IMR-90 (cell line): ENCODE results near the gene SUN5. TPM values are rescaled to one million over a fixed set of nuclear protein-coding genes. Genes with fewer than 3 reads are reported as not detected.

Source experiments
- ATAC-seq: fragments of 200-7000 bp; cut with Tn5 transposase; 2 replicates; pipeline ENCODE4 v1.9.1; 2020; ENCODE audit warnings: low read depth, mild to moderate bottlenecking, moderate library complexity
- BruUV-seq: library from RNA; stranded (reverse); fragments of 400-500 nt; replicated peaks from 2 replicates; lab custom pipeline; 2021; lab: Mats Ljungman, UMichigan
- CTCF ChIA-PET: fragments of 300-600 bp; formaldehyde crosslinking; extraction: SDS; loops from one replicate; lab custom pipeline; 2021; ENCODE audit warnings: antibody characterized with exemption; lab: Yijun Ruan, JAX
- POLR2A ChIA-PET: fragments of 300-600 bp; sonication (Branson Sonifier 250); formaldehyde crosslinking; loops from one replicate; lab custom pipeline; 2022; ENCODE audit warnings: antibody characterized with exemption; ENCODE audit not compliant: unreplicated experiment; lab: Charles Lee
- DNase-seq: peaks from one replicate; pipeline ENCODE4 v3.0.0; 2013
- H2AFZ ChIP-seq: replicated peaks from 2 replicates; pipeline ENCODE3; 2013; ENCODE audit warnings: low read length, mild to moderate bottlenecking; ENCODE audit not compliant: poor library complexity
- H2AK5ac ChIP-seq: 2 replicates; pipeline ENCODE4 v1.6.1; 2013; ENCODE audit warnings: low read depth, low read length, inconsistent platforms
- H2AK9ac ChIP-seq: replicated peaks from 2 replicates; pipeline ENCODE3; 2013; ENCODE audit warnings: mild to moderate bottlenecking, low read depth, low read length, moderate library complexity; ENCODE audit not compliant: poor library complexity
- H2BK120ac ChIP-seq: 2 replicates; pipeline ENCODE4 v1.6.1; 2013; ENCODE audit warnings: low read depth, low read length, inconsistent platforms
- H2BK15ac ChIP-seq: 3 replicates; pipeline ENCODE4 v1.6.1; 2013; ENCODE audit warnings: low read depth, low read length, inconsistent platforms
- H2BK20ac ChIP-seq: 2 replicates; pipeline ENCODE4 v1.6.1; 2013; ENCODE audit warnings: low read depth, mild to moderate bottlenecking, inconsistent platforms, low read length, moderate library complexity
- H2BK5ac ChIP-seq: 2 replicates; pipeline ENCODE4 v1.6.1; 2013; ENCODE audit warnings: mild to moderate bottlenecking, low read depth, low read length, inconsistent platforms; ENCODE audit not compliant: poor library complexity, severe bottlenecking
- H3K14ac ChIP-seq: replicated peaks from 2 replicates; pipeline ENCODE4 v1.6.1; 2013; ENCODE audit warnings: low read depth, low read length, inconsistent platforms
- H3K18ac ChIP-seq: 2 replicates; pipeline ENCODE4 v1.6.1; 2013; ENCODE audit warnings: low read depth, low read length, control low read depth
- H3K23ac ChIP-seq: 2 replicates; pipeline ENCODE4 v1.6.1; 2013; ENCODE audit warnings: low read depth, low read length, inconsistent platforms
- H3K27ac ChIP-seq: 2 replicates; pipeline ENCODE4 v1.5.1; 2013; ENCODE audit warnings: mild to moderate bottlenecking, control low read depth, low read length; ENCODE audit not compliant: insufficient read depth
- H3K27me3 ChIP-seq: 2 replicates; pipeline ENCODE4 v1.6.1; 2013; ENCODE audit warnings: low read length; ENCODE audit not compliant: control insufficient read depth, insufficient read depth
- H3K36me3 ChIP-seq: 2 replicates; pipeline ENCODE4 v1.6.1; 2013; ENCODE audit warnings: low read length, mixed read lengths; ENCODE audit not compliant: control insufficient read depth, insufficient read depth
- H3K4ac ChIP-seq: 2 replicates; pipeline ENCODE4 v1.6.1; 2013; ENCODE audit warnings: low read depth, low read length, inconsistent platforms
- H3K4me1 ChIP-seq: 2 replicates; pipeline ENCODE4 v1.6.1; 2013; ENCODE audit warnings: low read length, mixed read lengths; ENCODE audit not compliant: control insufficient read depth, insufficient read depth
- H3K4me2 ChIP-seq: 2 replicates; pipeline ENCODE4 v1.6.1; 2013; ENCODE audit warnings: low read depth, mild to moderate bottlenecking, control low read depth, low read length, moderate library complexity
- H3K4me3 ChIP-seq: 2 replicates; pipeline ENCODE4 v1.5.1; 2013; ENCODE audit warnings: low read depth, mild to moderate bottlenecking, control low read depth, low read length, moderate library complexity; ENCODE audit not compliant: insufficient read depth
- H3K56ac ChIP-seq: 2 replicates; pipeline ENCODE4 v1.6.1; 2013; ENCODE audit warnings: low read length, inconsistent platforms; ENCODE audit not compliant: insufficient read depth; ENCODE audit errors: extremely low read depth
- H3K79me1 ChIP-seq, 2 experiments: 2 replicates each; pipeline ENCODE4 v1.6.1; 2013; ENCODE audit warnings: low read length in 2 of 2, inconsistent platforms in 1 of 2, low read depth in 1 of 2
- H3K9ac ChIP-seq: 2 replicates; pipeline ENCODE4 v1.6.1; 2013; ENCODE audit warnings: low read depth, low read length, control low read depth
- H3K9me1 ChIP-seq: 2 replicates; pipeline ENCODE4 v1.6.1; 2013; ENCODE audit warnings: low read length, inconsistent platforms; ENCODE audit not compliant: insufficient read depth
- H3K9me3 ChIP-seq: 2 replicates; pipeline ENCODE4 v1.6.1; 2013; ENCODE audit warnings: low read length; ENCODE audit not compliant: control insufficient read depth, insufficient read depth
- H4K20me1 ChIP-seq: 2 replicates; pipeline ENCODE4 v1.6.1; 2013; ENCODE audit warnings: low read length, inconsistent platforms; ENCODE audit not compliant: insufficient read depth
- H4K5ac ChIP-seq: 2 replicates; pipeline ENCODE4 v1.6.1; 2013; ENCODE audit warnings: mild to moderate bottlenecking, low read depth, low read length, control low read depth
- H4K8ac ChIP-seq, 2 experiments: 2 replicates each; pipeline ENCODE4 v1.6.1; 2013; ENCODE audit warnings: low read depth in 2 of 2, low read length in 2 of 2, control low read depth in 1 of 2, inconsistent platforms in 1 of 2
- H4K91ac ChIP-seq: 2 replicates; pipeline ENCODE4 v1.6.1; 2013; ENCODE audit warnings: low read depth, low read length, inconsistent platforms; ENCODE audit not compliant: insufficient read depth
- MAFK ChIP-seq: IDR thresholded peaks from 2 replicates; pipeline ENCODE4 v1.6.1; 2012; ENCODE audit warnings: low read depth, low read length, improper control_type of control experiment
- NFE2L2 ChIP-seq: fragments of 150-350 bp; IDR thresholded peaks from 2 replicates; pipeline ENCODE4 v1.6.1; 2016; ENCODE audit warnings: low read depth, mild to moderate bottlenecking, low read length
- RAD21 ChIP-seq: IDR thresholded peaks from 2 replicates; pipeline ENCODE4 v1.6.1; 2012; ENCODE audit warnings: low read length, improper control_type of control experiment
- RCOR1 ChIP-seq: IDR thresholded peaks from 2 replicates; pipeline ENCODE4 v1.6.1; 2012; ENCODE audit warnings: mild to moderate bottlenecking, low read length, improper control_type of control experiment; ENCODE audit not compliant: insufficient replicate concordance
- RFX5 ChIP-seq: IDR thresholded peaks from 2 replicates; pipeline ENCODE4 v1.8.0; 2012; ENCODE audit warnings: low read depth, mild to moderate bottlenecking, low read length, moderate library complexity
- SMC3 ChIP-seq: fragments of 150-350 bp; IDR thresholded peaks from 2 replicates; pipeline ENCODE4 v1.6.1; 2016; ENCODE audit warnings: low read depth, mild to moderate bottlenecking, antibody characterized with exemption, low read length, moderate library complexity
- WGBS, 2 experiments: methylation state at CpG; one replicate each; pipeline versions ENCODE4 v1.1.5 to v1.1.7; 2013; ENCODE audit warnings: missing lambda C conversion rate in 2 of 2; ENCODE audit not compliant: insufficient read length in 1 of 2; ENCODE audit errors: extremely low coverage in 2 of 2; 5-methylcytosine and 5-hydroxymethylcytosine counted together
- dilution Hi-C: fragments of 300-500 bp; cut with HindIII; formaldehyde crosslinking; loops from one replicate; pipeline ENCODE4 v1.14.3; 2018; ENCODE audit warnings: low sequenced_read_pairs; ENCODE audit not compliant: unreplicated experiment
- in situ Hi-C: fragments of 300-500 bp; cut with MboI; formaldehyde crosslinking; loops from 3 replicates; pipeline ENCODE4 v1.14.3; 2019; ENCODE audit warnings: low sequenced_read_pairs, inconsistent platforms, mixed read lengths
- intact Hi-C: fragments of 100-400 bp; cut with micrococcal nuclease; formaldehyde crosslinking; loops from 2 replicates; pipeline ENCODE4 v1.10.0; 2022
- polyA plus RNA-seq, 3 experiments: library from polyadenylated mRNA; depleted of rRNA; stranded (reverse); fragments of >200 nt; gene quantifications; 2 replicates each; pipeline ENCODE4 v1.2.3, GENCODE V29; 2012; ENCODE audit warnings: low replicate concordance in 1 of 3
- total RNA-seq: library from RNA; depleted of rRNA; stranded (reverse); fragments of >200 nt; gene quantifications from 2 replicates; pipeline ENCODE4 v1.2.3, GENCODE V29; 2012
- TF ChIP-seq, protein P1 (sequence below): fragments of 150-350 bp; IDR thresholded peaks from 2 replicates; pipeline ENCODE4 v1.6.1; 2016; ENCODE audit warnings: low read depth, mild to moderate bottlenecking, low read length, moderate library complexity, borderline replicate concordance

Gene SUN5
- total and polyA plus RNA-seq, 2 of the 4 experiments (the other 2 are of a cell fraction), result not detected

DNA sequence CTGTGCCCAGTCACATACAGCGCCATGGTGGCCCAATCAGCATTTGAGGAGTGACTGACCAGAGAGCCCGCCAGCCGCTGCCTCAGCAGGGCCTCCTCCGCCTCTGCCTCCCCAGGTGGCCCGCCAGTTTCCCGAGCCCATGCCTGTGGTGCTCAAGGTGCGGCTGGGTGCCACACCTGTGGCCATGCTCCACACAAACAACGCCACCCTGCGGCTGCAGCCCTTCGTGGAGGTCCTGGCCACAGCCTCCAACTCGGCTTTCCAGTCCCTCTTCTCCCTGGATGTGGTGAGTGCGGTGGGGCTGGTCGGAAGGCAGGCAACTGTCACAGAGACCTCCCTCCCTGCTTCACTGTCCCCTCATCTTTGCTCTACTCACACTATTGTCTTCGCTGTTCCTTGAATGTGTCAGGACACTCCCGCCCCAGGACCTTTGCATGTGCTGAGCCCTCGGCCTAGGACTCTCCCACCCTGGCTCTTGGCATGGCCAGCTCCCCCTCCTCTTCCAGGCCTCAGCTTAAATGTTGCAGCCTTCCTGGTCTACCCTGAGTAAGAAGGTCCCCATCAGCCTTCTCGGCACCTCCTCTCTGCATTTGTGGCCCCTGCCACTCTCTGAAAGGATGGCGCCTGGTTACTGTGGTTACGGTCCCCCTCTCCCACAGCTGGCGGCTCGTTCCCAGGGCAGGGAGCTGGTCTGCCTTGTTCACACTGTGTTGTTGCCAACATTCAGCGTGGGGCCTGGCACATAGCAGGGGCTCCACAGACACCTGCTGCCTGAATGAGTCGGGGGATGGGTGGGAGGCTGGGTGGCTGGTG is 15.4 kb upstream of the SUN5 start:
- H2AK9ac ChIP-seq, result no peak overlapping the region
- no peak overlapping the region for H3K18ac ChIP-seq
- H3K4ac ChIP-seq, result no peak overlapping the region
- no TSS peak for BruUV-seq
- H2BK120ac ChIP-seq, result no peak overlapping the region
- WGBS, 2 experiments, result 71% methylated on average over 9 of the region's 23 CpGs; no CpG with 5 or more reads in 1 of the 2 experiments
- dilution Hi-C loops, result no loop called here
- no peak overlapping the region for H3K27ac ChIP-seq
- H3K4me1 ChIP-seq, result no peaks in the 10 kb centered on the region
- no peak overlapping the region for H3K4me2 ChIP-seq
- in situ Hi-C loops, result no loop called here
- no peaks in the 10 kb centered on the region for H3K9me1 ChIP-seq
- H3K9ac ChIP-seq, result no peak overlapping the region
- H3K79me1 ChIP-seq, result no peaks in the 10 kb centered on the region
- no peak overlapping the region for H4K8ac ChIP-seq
- H2AFZ ChIP-seq, result no peak overlapping the region
- no peak overlapping the region for H3K4me3 ChIP-seq
- no peak overlapping the region for H3K23ac ChIP-seq
- H3K14ac ChIP-seq, result no peak overlapping the region
- no peaks in the 10 kb centered on the region for H3K36me3 ChIP-seq
- H3K56ac ChIP-seq, result no peak overlapping the region
- ATAC-seq (no peak), DNase-seq (no peak)
- H3K27me3 ChIP-seq, result peaks cover 5% of the 10 kb centered on the region
- H2BK15ac ChIP-seq, result no peak overlapping the region
- ChIA-PET CTCF (no interaction called here), POLR2A (no interaction called here)
- no peak overlapping the region for H2BK5ac ChIP-seq
- H4K5ac ChIP-seq, result no peak overlapping the region
- TF ChIP-seq MAFK (no peak), RCOR1 (no peak), NFE2L2 (no peak), RAD21 (no peak), RFX5 (no peak), SMC3 (no peak)
- TF ChIP-seq, protein P1, sequence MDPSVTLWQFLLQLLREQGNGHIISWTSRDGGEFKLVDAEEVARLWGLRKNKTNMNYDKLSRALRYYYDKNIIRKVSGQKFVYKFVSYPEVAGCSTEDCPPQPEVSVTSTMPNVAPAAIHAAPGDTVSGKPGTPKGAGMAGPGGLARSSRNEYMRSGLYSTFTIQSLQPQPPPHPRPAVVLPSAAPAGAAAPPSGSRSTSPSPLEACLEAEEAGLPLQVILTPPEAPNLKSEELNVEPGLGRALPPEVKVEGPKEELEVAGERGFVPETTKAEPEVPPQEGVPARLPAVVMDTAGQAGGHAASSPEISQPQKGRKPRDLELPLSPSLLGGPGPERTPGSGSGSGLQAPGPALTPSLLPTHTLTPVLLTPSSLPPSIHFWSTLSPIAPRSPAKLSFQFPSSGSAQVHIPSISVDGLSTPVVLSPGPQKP, result no peak
- no peak overlapping the region for H2AK5ac ChIP-seq
- H4K20me1 ChIP-seq, result no peaks in the 10 kb centered on the region
- no peaks in the 10 kb centered on the region for H3K9me3 ChIP-seq
- no peak overlapping the region for H4K91ac ChIP-seq
- H2BK20ac ChIP-seq, result no peak overlapping the region
- intact Hi-C loops, result no loop called here
